Skin of body (tissue), 3 donors: ENCODE data around the gene CXCR6. TPM values are rescaled to one million over a fixed set of nuclear protein-coding genes. Genes with fewer than 3 reads are reported as not detected.
"Not testable (repeated sequence)": the region's sequence is repeated elsewhere in the genome, so short reads cannot be mapped to it uniquely, and the experiment has no call there.

Experiments
- DNase-seq: peaks from one replicate; lab custom pipeline; 2025; lab: John Stamatoyannopoulos, UW
- small RNA-seq: library from RNA; depleted of rRNA; stranded (forward); fragments of <200 nt; gene quantifications from one replicate; pipeline ENCODE3, GENCODE V24; 2014; ENCODE audit warnings: low replicate concordance
- total RNA-seq: library from RNA; depleted of rRNA; stranded (reverse); fragments of >200 nt; gene quantifications from one replicate; pipeline ENCODE4 v1.2.3, GENCODE V29; 2014

Gene CXCR6
- total RNA-seq, 1 donor from 2014 or later = 0.39 TPM

GRCh38 chr3:45987368-45988291, 44.4 kb downstream of the CXCR6 start:
- peak; percentile 36 for DNase-seq

GRCh38 chr3:45988362-45988761, 45.1 kb downstream of the CXCR6 start:
- DNase-seq = no peak

- no peak for DNase-seq
Observed at GRCh38 chr3:45988804-45989203, 45.5 kb downstream of the CXCR6 start.

GRCh38 chr3:45990181-45990580, 46.9 kb downstream of the CXCR6 start:
- no peak for DNase-seq

- DNase-seq = no peak
Observed at GRCh38 chr3:45991341-45991740, 48.1 kb downstream of the CXCR6 start.

- DNase-seq = no peak
Observed at GRCh38 chr3:45992133-45992729, 49.0 kb downstream of the CXCR6 start.

- DNase-seq = no peak
Observed at GRCh38 chr3:45992821-45993221, 49.6 kb downstream of the CXCR6 start.

- DNase-seq = no peak
Observed at GRCh38 chr3:45993421-45994027, 50.3 kb downstream of the CXCR6 start.

GRCh38 chr3:45994419-45995235, 51.4 kb downstream of the CXCR6 start:
- no peak for DNase-seq

GRCh38 chr3:45995236-45996192, 52.2 kb downstream of the CXCR6 start, which contains the start of gene FYCO1:
Gene FYCO1, minus strand, starts transcription at chr3:45995824. Its CDS starts 10,914 bp downstream, at chr3:45984910.
- peak; percentile 79 for DNase-seq

GRCh38 chr3:45997499-45997898, 54.2 kb downstream of the CXCR6 start:
- not testable (repeated sequence) for DNase-seq

- DNase-seq = no peak
Observed at GRCh38 chr3:45997942-45998341, 54.7 kb downstream of the CXCR6 start.

Small RNAs within 50 kb of the gene (small RNA-seq; reads per million reads assigned to genes)
- not detected for gene RF00019

Other genes with a start within 250 kb of the CXCR6 start
- 0.39 TPM for gene SLC6A20, start 146.9 kb upstream of the CXCR6 start, total RNA-seq
- 13.2 TPM for gene LZTFL1, start 101.3 kb upstream of the CXCR6 start, total RNA-seq
- gene CCR9, start 56.9 kb upstream of the CXCR6 start, total RNA-seq = not detected
- 22.9 TPM for gene FYCO1, start 52.4 kb downstream of the CXCR6 start, total RNA-seq
- gene XCR1, start 84.0 kb downstream of the CXCR6 start, total RNA-seq = 0.39 TPM